HG02885 (cell line): ENCODE results near the gene INO80.

Source experiments
- ATAC-seq: cut with Tn5 transposase; IDR thresholded peaks from one replicate; pipeline ENCODE4 v1.9.1; 2021; ENCODE audit warnings: mild to moderate bottlenecking; ENCODE audit not compliant: unreplicated experiment, poor library complexity

Gene INO80

DNA sequence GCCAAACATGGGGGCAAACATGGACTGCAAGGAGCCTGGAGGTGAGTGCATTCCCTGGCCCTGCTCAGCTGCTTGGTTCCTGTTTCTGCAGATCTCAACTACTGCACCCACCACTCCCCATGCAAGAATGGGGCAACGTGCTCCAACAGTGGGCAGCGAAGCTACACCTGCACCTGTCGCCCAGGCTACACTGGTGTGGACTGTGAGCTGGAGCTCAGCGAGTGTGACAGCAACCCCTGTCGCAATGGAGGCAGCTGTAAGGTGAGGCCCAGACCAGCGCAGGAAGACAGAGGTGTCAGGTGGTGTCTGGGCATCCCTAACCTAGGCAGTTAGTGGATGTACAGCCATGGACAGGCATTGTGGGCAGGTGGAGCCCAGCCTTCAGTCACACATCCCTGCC, 181.6 kb downstream of the INO80 start:
- ATAC-seq = no peak

DNA sequence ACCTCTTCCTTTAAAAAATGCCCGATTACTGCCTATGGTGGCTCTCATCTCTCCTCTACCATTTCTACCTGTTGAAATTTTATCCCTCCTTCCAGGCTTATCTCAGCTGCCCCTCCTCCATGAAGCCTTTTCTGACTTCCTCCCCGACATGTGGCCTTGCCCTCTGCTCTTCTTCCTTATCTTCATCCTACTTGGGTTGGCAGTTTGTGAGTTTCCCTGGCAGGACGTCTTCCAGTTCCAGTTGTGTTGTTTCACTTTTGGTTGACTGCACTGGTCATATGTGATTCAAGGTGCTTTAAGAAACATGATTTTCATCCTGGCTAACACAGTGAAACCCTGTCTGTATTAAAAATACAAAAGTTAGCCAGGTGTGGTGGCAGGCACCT, 182.6 kb downstream of the INO80 start:
- no peak for ATAC-seq

DNA sequence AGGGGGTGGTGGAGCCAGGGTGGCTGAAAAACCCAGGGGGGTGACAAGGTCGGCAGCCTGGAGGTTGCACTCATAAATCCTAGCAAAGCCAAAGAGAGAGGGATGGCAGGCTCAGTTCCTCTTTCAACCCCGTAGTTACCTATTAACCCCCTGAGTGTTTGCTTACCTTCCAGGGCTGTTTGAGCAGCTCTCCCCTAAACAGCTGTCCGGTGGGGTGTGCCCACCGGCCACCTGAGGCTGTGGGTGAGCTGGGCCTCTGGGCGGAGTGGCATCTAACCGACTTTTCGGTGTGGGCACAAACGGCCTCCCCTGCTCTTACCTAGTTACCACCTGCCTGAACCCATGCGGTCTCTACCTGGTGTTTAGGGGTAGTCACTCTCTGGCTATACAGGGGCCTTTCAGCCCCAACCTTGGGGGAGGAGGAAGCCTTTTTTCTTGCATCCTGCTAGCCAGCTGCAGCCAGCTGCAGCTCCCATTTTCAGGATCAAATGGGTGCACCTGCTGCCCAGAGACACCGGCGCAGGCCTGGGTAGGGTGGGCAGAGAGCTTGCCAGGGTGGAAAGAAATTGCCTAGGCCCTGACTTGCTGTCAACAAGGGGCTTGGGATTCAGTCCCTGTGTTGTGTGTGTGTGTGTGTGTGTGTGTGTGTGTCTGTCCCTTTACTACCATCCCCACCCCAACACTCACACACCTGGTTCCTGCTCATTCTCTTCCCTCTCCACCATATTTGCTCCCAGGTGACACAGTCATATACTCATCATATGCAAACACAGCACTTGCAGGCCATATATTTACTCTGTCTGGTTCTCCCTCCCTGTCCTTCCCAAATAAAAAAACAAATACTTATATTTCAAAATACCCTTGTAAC, 183.2 kb downstream of the INO80 start:
- ATAC-seq = no peak

DNA sequence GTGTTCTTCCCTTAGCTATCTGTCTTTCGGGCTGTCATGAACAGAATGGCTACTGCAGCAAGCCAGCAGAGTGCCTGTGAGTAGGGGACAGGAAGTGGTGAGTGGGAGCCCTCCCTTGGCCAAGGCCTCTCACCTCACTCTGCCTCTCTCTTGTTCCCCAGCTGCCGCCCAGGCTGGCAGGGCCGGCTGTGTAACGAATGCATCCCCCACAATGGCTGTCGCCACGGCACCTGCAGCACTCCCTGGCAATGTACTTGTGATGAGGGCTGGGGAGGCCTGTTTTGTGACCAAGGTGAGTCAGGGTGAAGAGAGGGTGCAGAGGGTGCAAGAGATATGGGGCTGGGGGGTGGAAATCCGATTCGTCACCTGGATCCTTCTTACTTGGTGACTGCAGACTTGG, 183.9 kb downstream of the INO80 start:
- ATAC-seq = no peak

DNA sequence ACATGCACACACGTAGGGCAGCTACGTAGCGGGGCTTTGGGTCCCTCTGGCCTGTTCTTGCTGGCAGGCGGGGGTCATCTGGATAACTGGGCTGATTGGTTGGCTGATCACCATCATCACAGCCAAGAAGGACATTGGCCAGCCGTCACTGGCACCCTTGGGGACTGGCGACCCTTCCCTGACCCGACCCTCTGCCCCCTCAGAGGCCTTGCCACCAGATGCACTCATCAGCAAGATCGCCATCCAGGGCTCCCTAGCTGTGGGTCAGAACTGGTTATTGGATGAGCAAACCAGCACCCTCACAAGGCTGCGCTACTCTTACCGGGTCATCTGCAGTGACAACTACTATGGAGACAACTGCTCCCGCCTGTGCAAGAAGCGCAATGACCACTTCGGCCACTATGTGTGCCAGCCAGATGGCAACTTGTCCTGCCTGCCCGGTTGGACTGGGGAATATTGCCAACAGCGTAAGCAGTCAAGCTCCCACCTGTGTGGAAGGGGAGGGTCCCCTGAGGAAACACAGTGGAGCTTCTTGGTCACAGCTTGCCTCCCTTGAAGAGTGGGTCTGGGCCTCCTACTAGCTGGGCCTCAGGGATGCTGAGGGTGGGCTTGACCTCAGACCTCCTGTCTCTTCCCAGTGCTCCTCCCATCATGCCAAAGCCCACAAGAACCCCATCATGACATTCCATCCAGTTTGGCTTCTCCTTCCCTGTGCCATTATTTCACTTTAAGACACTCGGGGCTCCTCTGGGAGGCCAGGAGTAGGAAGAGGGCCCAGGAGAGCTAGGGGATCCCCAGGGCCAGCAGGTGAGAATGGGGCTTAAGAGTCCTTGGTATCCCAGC, 184.6 kb downstream of the INO80 start:
- no peak for ATAC-seq

DNA sequence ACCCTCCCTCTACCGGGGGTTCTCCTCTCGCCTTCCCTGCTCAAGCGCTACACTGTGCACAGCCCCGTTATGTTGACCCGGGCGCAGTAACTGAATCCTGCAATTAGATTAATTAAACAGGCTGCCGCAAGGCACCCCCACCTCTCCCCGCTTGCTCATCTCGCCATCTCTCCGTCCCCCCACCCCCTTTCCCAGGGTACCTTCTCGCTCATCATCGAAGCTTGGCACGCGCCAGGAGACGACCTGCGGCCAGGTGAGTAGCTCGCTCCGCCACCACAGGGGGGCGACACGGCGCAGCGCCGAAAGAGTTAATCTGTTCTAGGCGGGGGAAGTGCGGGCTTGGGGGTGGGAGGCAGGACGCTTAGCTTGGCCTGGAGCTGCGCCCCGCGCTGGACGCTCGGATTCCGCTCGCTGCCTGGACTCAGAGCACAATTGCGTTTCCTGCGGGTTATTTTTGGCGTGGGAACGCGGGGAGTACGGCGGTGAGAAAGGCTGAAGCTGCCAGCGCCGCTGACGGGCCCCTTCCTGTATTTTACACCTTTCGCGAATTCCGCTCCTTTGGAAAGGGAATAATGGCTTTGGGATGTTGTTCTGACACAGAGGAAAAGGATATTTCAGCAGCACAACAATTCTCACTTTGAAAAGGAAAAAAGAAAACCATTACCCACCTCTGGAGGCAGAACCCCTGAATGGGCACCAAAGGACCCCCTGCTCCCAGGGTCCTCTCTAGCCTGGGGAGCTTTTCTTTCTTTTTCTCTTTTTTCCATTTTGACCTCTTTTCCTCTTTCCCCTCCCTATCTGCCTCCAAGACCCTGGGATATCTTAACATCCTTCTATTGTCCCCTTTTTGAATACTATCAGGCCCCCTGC, 185.4 kb downstream of the INO80 start:
- no peak for ATAC-seq

DNA sequence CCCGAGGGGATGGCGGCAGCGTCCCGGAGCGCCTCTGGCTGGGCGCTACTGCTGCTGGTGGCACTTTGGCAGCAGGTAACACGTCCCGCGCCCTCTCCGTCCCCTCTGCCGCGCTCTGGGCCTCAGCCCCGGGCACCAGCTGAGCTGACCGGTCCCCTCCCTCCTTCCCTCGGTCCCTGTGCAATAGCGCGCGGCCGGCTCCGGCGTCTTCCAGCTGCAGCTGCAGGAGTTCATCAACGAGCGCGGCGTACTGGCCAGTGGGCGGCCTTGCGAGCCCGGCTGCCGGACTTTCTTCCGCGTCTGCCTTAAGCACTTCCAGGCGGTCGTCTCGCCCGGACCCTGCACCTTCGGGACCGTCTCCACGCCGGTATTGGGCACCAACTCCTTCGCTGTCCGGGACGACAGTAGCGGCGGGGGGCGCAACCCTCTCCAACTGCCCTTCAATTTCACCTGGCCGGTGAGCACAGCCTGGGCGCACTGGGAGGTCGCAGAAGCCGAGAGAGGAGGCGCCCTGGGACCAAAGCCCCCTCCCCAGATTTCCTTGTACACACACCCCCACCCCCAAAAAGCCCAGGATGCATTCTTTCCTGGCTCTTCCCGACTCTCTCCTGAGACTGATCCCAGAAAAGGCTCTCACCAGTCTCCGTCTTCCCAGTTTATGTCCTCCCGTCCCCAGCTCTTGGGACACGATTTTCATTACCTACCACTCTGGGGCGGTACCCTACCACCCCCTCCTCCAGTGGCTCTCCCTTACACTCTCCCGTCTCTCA, 186.2 kb downstream of the INO80 start:
- ATAC-seq = no peak
